ENCODE results near the gene ST6GALNAC6. TPM values are rescaled to one million over a fixed set of nuclear protein-coding genes. Genes with fewer than 3 reads are reported as not detected.
A peak's percentile ranks its signal among the peaks of the same experiment; 100 is the strongest.

ST6GALNAC6 gene
- total and polyA plus RNA-seq, 10 of the 15 experiments (the other 5 are each of a cell fraction or from before 2014, with no cell fraction given), result 0.40 to 27.0 (median 16.8) TPM

GRCh38 chr9:127946728-127947127 lies 47.3 kb upstream of the ST6GALNAC6 start:
- BruUV-seq (replicated peaks), result no TSS peak
- FAIRE-seq (no peak), DNase-seq (ENCODE audit: low read depth, low spot score) (no peak), ATAC-seq (no peak)
- H3K27me3 ChIP-seq (replicated peaks in 1 of 2; ENCODE audit: control insufficient read depth in 2 of 2, insufficient read depth in 2 of 2, low read length in 1 of 2), result no peaks in the 10 kb centered on the region
- intact Hi-C loops (cut with micrococcal nuclease; ENCODE audit: unreplicated experiment) (no loop called here), in situ Hi-C loops (cut with MboI) (no loop called here)
- H3K4me3 ChIP-seq, result no peak overlapping the region
- 33% methylated on average over 3 of the region's 3 CpGs for WGBS (ENCODE audit: insufficient coverage, insufficient replicate concordance, low lambda C conversion rate, missing lambda C conversion rate)
- no peaks in the 10 kb centered on the region for H4K20me1 ChIP-seq (ENCODE audit: control insufficient read depth, insufficient read depth)
- H3K4me1 ChIP-seq (ENCODE audit: control insufficient read depth, insufficient read depth, low read length), result peaks cover 7% of the 10 kb centered on the region
- no peak overlapping the region for H3K4me2 ChIP-seq (ENCODE audit: control insufficient read depth, insufficient read depth)
- peaks cover 0 to 11% of the 10 kb centered on the region in 2 experiments; a peak in 3 of 4 replicates for H3K36me3 ChIP-seq (ENCODE audit: control insufficient read depth in 2 of 2, insufficient read depth in 2 of 2, low read length in 1 of 2)
- no peaks in the 10 kb centered on the region for H3K9me3 ChIP-seq (replicated peaks; ENCODE audit: control insufficient read depth, insufficient read depth, low read length)
- no peak overlapping the region for H3K9ac ChIP-seq (ENCODE audit: control insufficient read depth, insufficient read depth, low read length)
- TF ChIP-seq BHLHE40 (IDR thresholded peaks at IDR 0.05; ENCODE audit: borderline replicate concordance in 1 of 2, low read depth in 2 of 2, low read length in 1 of 2), result peak in 1 of 2 experiments; percentile 61; a peak in 2 of 4 replicates
- TF ChIP-seq USF1 (IDR thresholded peaks at IDR 0.05; ENCODE audit: borderline replicate concordance, extremely low read length, insufficient read depth, low read depth, low read length), result peak; percentile 46
- TF ChIP-seq RAD51 (IDR thresholded peaks at IDR 0.05), result peak; percentile 88
- TF ChIP-seq POLR2A (IDR thresholded peaks at IDR 0.05; ENCODE audit: low read depth, low read length), result no peak
- TF ChIP-seq SIX5 (IDR thresholded peaks at IDR 0.05; ENCODE audit: low read depth, low read length, severe bottlenecking), result no peak
- ChIA-PET RAD21 (ENCODE audit: unreplicated experiment) (no interaction called here), CTCF (interaction anchor here (2.0 to 13.8 kb wide), 2 partner anchors 11 to 86 kb away, joined by 5 to 332 read pairs; no protein-coding TSS in a partner anchor), SMC1A (ENCODE audit: uncharacterized antibody, unreplicated experiment) (no interaction called here), POLR2A (no interaction called here)
- H2AFZ ChIP-seq (ENCODE audit: control insufficient read depth, low read depth, low read length), result no peak overlapping the region
- no peaks in the 10 kb centered on the region for H3K79me2 ChIP-seq (ENCODE audit: control insufficient read depth, insufficient read depth, low read length)
- H3K27ac ChIP-seq (ENCODE audit: control insufficient read depth, insufficient read depth), result no peak overlapping the region

GRCh38 chr9:127945942-127946341 lies 46.5 kb upstream of the ST6GALNAC6 start:
- no peak overlapping the region for H3K27ac ChIP-seq (ENCODE audit: control insufficient read depth, insufficient read depth)
- H3K4me1 ChIP-seq (ENCODE audit: control insufficient read depth, insufficient read depth, low read length), result peaks cover 7% of the 10 kb centered on the region
- H3K79me2 ChIP-seq (ENCODE audit: control insufficient read depth, insufficient read depth, low read length), result no peaks in the 10 kb centered on the region
- FAIRE-seq, result no peak
- H4K20me1 ChIP-seq (ENCODE audit: control insufficient read depth, insufficient read depth), result no peaks in the 10 kb centered on the region
- ChIA-PET RAD21 (ENCODE audit: unreplicated experiment) (no interaction called here), SMC1A (ENCODE audit: uncharacterized antibody, unreplicated experiment) (no interaction called here), POLR2A (no interaction called here), CTCF (interaction anchor here (7.7 to 13.8 kb wide), 2 partner anchors 86 to 91 kb away, joined by 261 to 332 read pairs; no protein-coding TSS in a partner anchor)
- BruUV-seq (replicated peaks), result no TSS peak
- in situ Hi-C loops (cut with MboI), result no loop called here
- DNase-seq (ENCODE audit: low read depth, low spot score), result no peak
- H3K4me3 ChIP-seq, result no peak overlapping the region
- no peak overlapping the region for H2AFZ ChIP-seq (ENCODE audit: control insufficient read depth, low read depth, low read length)
- no peaks in the 10 kb centered on the region for H3K27me3 ChIP-seq (replicated peaks in 1 of 2; ENCODE audit: control insufficient read depth in 2 of 2, insufficient read depth in 2 of 2, low read length in 1 of 2)
- no peak overlapping the region for H3K9ac ChIP-seq (ENCODE audit: control insufficient read depth, insufficient read depth, low read length)
- H3K36me3 ChIP-seq (ENCODE audit: control insufficient read depth in 2 of 2, insufficient read depth in 2 of 2, low read length in 1 of 2), result peaks cover 0 to 11% of the 10 kb centered on the region in 2 experiments; a peak in 3 of 4 replicates
- H3K4me2 ChIP-seq (ENCODE audit: control insufficient read depth, insufficient read depth), result no peak overlapping the region
- intact Hi-C loops (cut with micrococcal nuclease; ENCODE audit: unreplicated experiment), result no loop called here
- no peak for ATAC-seq
- 97% methylated on average over 9 of the region's 9 CpGs for WGBS (ENCODE audit: insufficient coverage, insufficient replicate concordance, low lambda C conversion rate, missing lambda C conversion rate)
- H3K9me3 ChIP-seq (replicated peaks; ENCODE audit: control insufficient read depth, insufficient read depth, low read length), result no peaks in the 10 kb centered on the region
- TF ChIP-seq MXI1 (IDR thresholded peaks at IDR 0.05; ENCODE audit: low read depth, low read length), result no peak
- TF ChIP-seq E2F4 (IDR thresholded peaks at IDR 0.05; ENCODE audit: low read depth, low read length), result no peak
- TF ChIP-seq CTCF (IDR thresholded peaks at IDR 0.05 in 2 of 3, conservative IDR thresholded peaks at IDR 0.05 in 1 of 3; ENCODE audit: control insufficient read depth in 2 of 3, extremely low read depth in 1 of 3, insufficient read depth in 1 of 3, low read depth in 3 of 3, low read length in 3 of 3), result no peak
- TF ChIP-seq ZNF207 (IDR thresholded peaks at IDR 0.05; ENCODE audit: borderline replicate concordance), result no peak
- TF ChIP-seq ZNF384 (IDR thresholded peaks at IDR 0.05; ENCODE audit: borderline replicate concordance, low read depth, low read length), result no peak
- no peak for TF ChIP-seq LARP7 (IDR thresholded peaks at IDR 0.05)
- TF ChIP-seq HDAC2 (IDR thresholded peaks at IDR 0.05), result no peak
- no peak for TF ChIP-seq ZZZ3 (IDR thresholded peaks at IDR 0.05; ENCODE audit: control insufficient read depth, insufficient read length, low read depth)
- no peak for TF ChIP-seq CREM (IDR thresholded peaks at IDR 0.05; ENCODE audit: low read depth)
- TF ChIP-seq IRF4 (IDR thresholded peaks at IDR 0.05; ENCODE audit: low read depth, low read length), result no peak
- no peak for TF ChIP-seq MTA3 (IDR thresholded peaks at IDR 0.05; ENCODE audit: borderline replicate concordance, low read length)

Data from GM12878 (cell line).